ENCODE measurements around the gene HS3ST4.

GRCh38 chr16:26169473-26169872 lies 477.7 kb downstream of the HS3ST4 start:
- TF ChIP-seq EZH2 (IDR thresholded peaks at IDR 0.05; ENCODE audit: insufficient read depth, poor library complexity, severe bottlenecking) (no peak), EZH2phosphoT487 (IDR thresholded peaks at IDR 0.05; ENCODE audit: insufficient read depth, low read depth) (no peak)
